DOHH2 (cell line): ENCODE results near the gene AK9.

Experiments used
- H3F3A ChIP-seq: fragments of 200-600 bp; sonication (generic), shearing (Covaris generic); 2 replicates; pipeline ENCODE4 v1.6.0; 2016; ENCODE audit warnings: antibody characterized with exemption, mild to moderate bottlenecking; ENCODE audit not compliant: control insufficient read depth, insufficient read depth
- H3K27ac ChIP-seq: fragments of 200-600 bp; sonication (generic); 2 replicates; pipeline ENCODE4 v1.5.1; 2014; ENCODE audit warnings: low read depth, mild to moderate bottlenecking, low read length, moderate library complexity
- H3K27me3 ChIP-seq: fragments of 200-600 bp; sonication (generic); 2 replicates; pipeline ENCODE4 v1.6.1; 2014; ENCODE audit warnings: mild to moderate bottlenecking, low read length, mixed read lengths; ENCODE audit not compliant: control insufficient read depth
- H3K36me3 ChIP-seq: fragments of 200-600 bp; sonication (generic); 2 replicates; pipeline ENCODE4 v1.6.1; 2014; ENCODE audit warnings: mild to moderate bottlenecking, low read length, moderate library complexity, mixed read lengths; ENCODE audit not compliant: control insufficient read depth
- H3K4me1 ChIP-seq: fragments of 200-600 bp; sonication (generic); 2 replicates; pipeline ENCODE4 v1.6.1; 2014; ENCODE audit warnings: mild to moderate bottlenecking, low read length, mixed read lengths; ENCODE audit not compliant: control insufficient read depth
- H3K4me2 ChIP-seq: fragments of 200-600 bp; sonication (generic); 2 replicates; pipeline ENCODE4 v1.6.0; 2014; ENCODE audit warnings: mild to moderate bottlenecking, low read length, moderate library complexity
- H3K4me3 ChIP-seq: fragments of 200-600 bp; sonication (generic); 2 replicates; pipeline ENCODE4 v1.5.1; 2014; ENCODE audit warnings: mild to moderate bottlenecking, low read length, mixed read lengths
- H3K79me2 ChIP-seq: fragments of 200-600 bp; sonication (generic); 2 replicates; pipeline ENCODE4 v1.6.1; 2014; ENCODE audit warnings: mild to moderate bottlenecking, low read length, mixed read lengths; ENCODE audit not compliant: control insufficient read depth
- H3K9me2 ChIP-seq: fragments of 200-600 bp; sonication (generic); replicated peaks from 2 replicates; pipeline ENCODE4 v1.6.1; 2014; ENCODE audit warnings: mild to moderate bottlenecking, low read length, mixed read lengths; ENCODE audit not compliant: control insufficient read depth
- H3K9me3 ChIP-seq: fragments of 200-600 bp; sonication (generic); 2 replicates; pipeline ENCODE4 v1.6.1; 2014; ENCODE audit warnings: antibody characterized with exemption, low read length, mixed read lengths; ENCODE audit not compliant: control insufficient read depth, insufficient read depth
- H4K20me1 ChIP-seq: fragments of 200-600 bp; sonication (generic); 2 replicates; pipeline ENCODE4 v1.6.0; 2014; ENCODE audit warnings: low read depth, mild to moderate bottlenecking, antibody characterized with exemption, low read length, moderate library complexity; ENCODE audit not compliant: control insufficient read depth, insufficient read depth
- EZH2phosphoT487 ChIP-seq: fragments of 200-600 bp; sonication (generic); IDR thresholded peaks from 2 replicates; pipeline ENCODE4 v1.6.1; 2017; ENCODE audit warnings: borderline replicate concordance, mild to moderate bottlenecking, antibody characterized with exemption, low read length, moderate library complexity, mixed read lengths
- TF ChIP-seq, protein P1 (sequence below): fragments of 200-600 bp; sonication (generic); IDR thresholded peaks from one replicate; pipeline ENCODE4 v1.5.1; 2014; ENCODE audit warnings: antibody characterized with exemption, mild to moderate bottlenecking, low read depth, low read length; ENCODE audit not compliant: poor library complexity, severe bottlenecking

The AK9 gene

DNA sequence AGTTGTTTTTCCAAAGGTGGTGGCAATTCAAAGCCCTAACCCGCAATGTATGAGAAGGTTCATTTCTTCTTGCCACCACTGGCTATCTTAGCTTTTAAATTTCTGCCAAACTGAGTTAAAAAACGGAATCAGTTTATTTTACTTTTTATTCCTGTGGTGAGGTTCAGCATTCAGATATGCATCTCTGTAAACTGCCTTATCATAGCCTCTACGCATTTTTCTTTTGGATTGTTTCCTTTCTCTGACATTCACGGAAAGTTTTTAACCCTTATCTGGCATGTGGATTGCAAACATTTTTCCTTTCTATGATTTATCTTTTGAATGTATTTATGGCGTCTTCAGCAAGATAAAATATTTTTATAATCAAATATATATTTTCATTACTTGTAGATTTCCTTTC lies 37.7 kb downstream of the AK9 start:
- H3K9me2 ChIP-seq = no peaks in the 10 kb centered on the region
- H3K36me3 ChIP-seq = no peaks in the 10 kb centered on the region
- no peak overlapping the region for H3K4me3 ChIP-seq
- H3F3A ChIP-seq = no peaks in the 10 kb centered on the region
- no peak overlapping the region for H3K4me2 ChIP-seq
- TF ChIP-seq, protein P1, sequence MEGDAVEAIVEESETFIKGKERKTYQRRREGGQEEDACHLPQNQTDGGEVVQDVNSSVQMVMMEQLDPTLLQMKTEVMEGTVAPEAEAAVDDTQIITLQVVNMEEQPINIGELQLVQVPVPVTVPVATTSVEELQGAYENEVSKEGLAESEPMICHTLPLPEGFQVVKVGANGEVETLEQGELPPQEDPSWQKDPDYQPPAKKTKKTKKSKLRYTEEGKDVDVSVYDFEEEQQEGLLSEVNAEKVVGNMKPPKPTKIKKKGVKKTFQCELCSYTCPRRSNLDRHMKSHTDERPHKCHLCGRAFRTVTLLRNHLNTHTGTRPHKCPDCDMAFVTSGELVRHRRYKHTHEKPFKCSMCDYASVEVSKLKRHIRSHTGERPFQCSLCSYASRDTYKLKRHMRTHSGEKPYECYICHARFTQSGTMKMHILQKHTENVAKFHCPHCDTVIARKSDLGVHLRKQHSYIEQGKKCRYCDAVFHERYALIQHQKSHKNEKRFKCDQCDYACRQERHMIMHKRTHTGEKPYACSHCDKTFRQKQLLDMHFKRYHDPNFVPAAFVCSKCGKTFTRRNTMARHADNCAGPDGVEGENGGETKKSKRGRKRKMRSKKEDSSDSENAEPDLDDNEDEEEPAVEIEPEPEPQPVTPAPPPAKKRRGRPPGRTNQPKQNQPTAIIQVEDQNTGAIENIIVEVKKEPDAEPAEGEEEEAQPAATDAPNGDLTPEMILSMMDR = no peak
- no peak for TF ChIP-seq EZH2phosphoT487
- H3K27me3 ChIP-seq = no peaks in the 10 kb centered on the region
- H3K79me2 ChIP-seq = no peaks in the 10 kb centered on the region
- H3K9me3 ChIP-seq = no peaks in the 10 kb centered on the region
- H3K27ac ChIP-seq = no peak overlapping the region
- no peaks in the 10 kb centered on the region for H3K4me1 ChIP-seq
- no peaks in the 10 kb centered on the region for H4K20me1 ChIP-seq

DNA sequence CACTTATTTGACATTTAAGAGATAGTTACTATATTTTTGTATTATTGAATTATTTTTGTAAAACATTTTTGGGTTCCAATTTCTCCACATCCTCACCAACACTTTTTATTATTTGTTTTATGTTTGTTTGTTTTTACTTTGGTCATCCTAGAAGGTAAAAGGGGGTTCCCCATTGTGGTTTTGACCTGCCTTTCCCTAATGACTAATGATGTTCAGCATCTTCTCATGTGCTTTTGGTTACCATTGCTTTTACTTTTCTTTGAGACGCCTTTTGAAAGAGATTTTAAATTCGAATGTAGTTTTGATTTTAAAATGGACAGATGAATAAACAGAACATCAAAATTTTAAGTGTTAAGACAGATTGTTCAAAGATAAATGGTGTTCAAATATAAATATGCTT lies 46.9 kb downstream of the AK9 start:
- TF ChIP-seq, protein P1 = no peak
- TF ChIP-seq EZH2phosphoT487 = no peak
- H3K79me2 ChIP-seq = no peaks in the 10 kb centered on the region
- no peaks in the 10 kb centered on the region for H3F3A ChIP-seq
- no peaks in the 10 kb centered on the region for H3K27me3 ChIP-seq
- H3K4me1 ChIP-seq = no peaks in the 10 kb centered on the region
- H3K4me2 ChIP-seq = no peak overlapping the region
- H3K36me3 ChIP-seq = no peaks in the 10 kb centered on the region
- no peaks in the 10 kb centered on the region for H3K9me3 ChIP-seq
- H4K20me1 ChIP-seq = no peaks in the 10 kb centered on the region
- H3K4me3 ChIP-seq = no peak overlapping the region
- H3K9me2 ChIP-seq = no peaks in the 10 kb centered on the region
- no peak overlapping the region for H3K27ac ChIP-seq

DNA sequence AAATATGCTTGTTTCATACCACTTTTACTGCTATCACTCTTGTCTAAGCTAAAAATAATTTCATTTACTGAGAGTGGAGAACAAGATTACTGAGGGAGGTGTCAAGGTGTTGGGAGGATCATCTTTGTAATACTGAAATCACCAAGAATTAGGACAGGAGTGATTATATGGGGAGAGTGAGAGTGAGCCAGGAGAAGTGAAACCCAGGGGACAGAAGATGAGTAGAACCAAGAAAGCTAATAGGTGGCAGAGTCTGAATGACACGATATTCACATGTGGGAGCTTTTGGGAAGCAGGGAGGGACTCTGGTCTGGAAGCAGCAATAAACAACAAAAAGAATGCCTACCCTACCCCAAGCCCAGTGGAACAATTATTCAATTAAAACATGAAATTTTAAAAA lies 58.6 kb downstream of the AK9 start:
- Histone ChIP-seq H3K9me2 (no peaks in the 10 kb centered on the region), H3K4me1 (no peaks in the 10 kb centered on the region), H3K79me2 (no peaks in the 10 kb centered on the region), H3K9me3 (no peaks in the 10 kb centered on the region), H3K27ac (no peak overlapping the region), H3K36me3 (no peaks in the 10 kb centered on the region), H4K20me1 (no peaks in the 10 kb centered on the region), H3K4me2 (no peak overlapping the region), H3F3A (no peaks in the 10 kb centered on the region), H3K4me3 (no peak overlapping the region), H3K27me3 (no peaks in the 10 kb centered on the region; the same call in 1 of the 2 replicates)
- TF ChIP-seq, protein P1 = no peak
- TF ChIP-seq EZH2phosphoT487 = no peak

DNA sequence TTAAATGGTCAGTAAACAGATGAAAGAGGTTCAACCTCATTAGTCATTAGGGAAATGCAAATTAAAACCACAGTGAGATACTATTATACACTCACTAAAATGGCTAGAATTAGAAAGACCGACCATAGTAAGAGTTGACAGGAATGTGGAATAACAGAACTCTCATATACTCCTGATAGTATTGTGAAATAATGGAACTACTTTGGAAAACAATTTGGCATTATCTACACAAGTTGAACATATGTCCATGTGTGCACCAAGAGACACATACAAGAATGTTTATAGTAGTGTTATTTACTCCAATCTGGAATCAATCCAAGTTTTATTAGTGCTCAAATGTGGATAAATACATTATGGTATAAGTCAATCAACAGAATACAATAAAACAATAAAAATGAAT lies 59.6 kb downstream of the AK9 start:
- H3K27me3 ChIP-seq = no peaks in the 10 kb centered on the region; the same call in 1 of the 2 replicates
- H3K4me3 ChIP-seq = no peak overlapping the region
- no peak for TF ChIP-seq EZH2phosphoT487
- TF ChIP-seq, protein P1 = no peak
- no peaks in the 10 kb centered on the region for H3K36me3 ChIP-seq
- no peaks in the 10 kb centered on the region for H3K79me2 ChIP-seq
- no peaks in the 10 kb centered on the region for H3K4me1 ChIP-seq
- no peaks in the 10 kb centered on the region for H3F3A ChIP-seq
- H3K27ac ChIP-seq = no peak overlapping the region
- no peaks in the 10 kb centered on the region for H3K9me2 ChIP-seq
- H3K4me2 ChIP-seq = no peak overlapping the region
- H3K9me3 ChIP-seq = no peaks in the 10 kb centered on the region
- no peaks in the 10 kb centered on the region for H4K20me1 ChIP-seq
